Dermis microvascular lymphatic vessel endothelial cell (primary cell): Measurements from ENCODE around the gene RFTN1. TPM values are rescaled to one million over a fixed set of nuclear protein-coding genes. Genes with fewer than 3 reads are reported as not detected.
A peak's percentile ranks its signal among the peaks of the same experiment; 100 is the strongest.
"Not testable (repeated sequence)": the region's sequence is repeated elsewhere in the genome, so short reads cannot be mapped to it uniquely, and the experiment has no call there.

Source experiments
- DNase-seq, 2 donors: peaks; one replicate each; pipeline versions ENCODE4 v3.0.0 to v3.0.0-alpha.2; 2010; ENCODE audit warnings: low read depth in 2 of 2
- total RNA-seq: library from RNA; depleted of rRNA; stranded (reverse); fragments of >200 nt; gene quantifications from 2 replicates; pipeline ENCODE4 v1.2.1, GENCODE V29; 2014

The RFTN1 gene
- total RNA-seq, 1 donor from 2014 or later, result 19.3 TPM

DNA sequence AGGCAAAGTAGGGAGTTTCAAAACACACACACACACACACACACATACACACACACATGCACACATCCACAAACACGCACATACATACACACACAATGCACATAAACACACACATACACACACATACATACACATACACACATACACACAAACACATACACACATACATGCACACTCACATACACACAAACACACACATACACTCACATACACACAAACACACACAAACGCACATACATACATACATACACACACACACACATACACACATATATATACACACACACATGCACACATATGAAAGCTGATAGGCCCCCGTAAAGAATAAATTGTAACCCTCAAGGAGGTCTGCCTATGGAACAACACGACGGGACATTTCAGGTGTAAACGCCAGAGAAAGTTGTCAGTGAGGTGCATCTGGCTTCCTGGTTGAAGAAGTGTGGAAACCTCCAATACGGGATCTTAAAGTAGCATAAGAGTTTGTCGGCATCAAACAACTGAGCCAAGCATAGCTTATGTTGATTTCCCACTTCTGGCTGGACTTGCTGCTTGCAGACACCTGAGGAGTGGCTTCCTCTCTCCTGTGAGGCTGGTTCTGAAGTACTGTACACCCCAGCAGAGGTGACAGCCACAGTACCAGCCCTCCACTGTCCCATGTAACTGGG, 5.8 kb downstream of the RFTN1 start:
- DNase-seq, result no peak

DNA sequence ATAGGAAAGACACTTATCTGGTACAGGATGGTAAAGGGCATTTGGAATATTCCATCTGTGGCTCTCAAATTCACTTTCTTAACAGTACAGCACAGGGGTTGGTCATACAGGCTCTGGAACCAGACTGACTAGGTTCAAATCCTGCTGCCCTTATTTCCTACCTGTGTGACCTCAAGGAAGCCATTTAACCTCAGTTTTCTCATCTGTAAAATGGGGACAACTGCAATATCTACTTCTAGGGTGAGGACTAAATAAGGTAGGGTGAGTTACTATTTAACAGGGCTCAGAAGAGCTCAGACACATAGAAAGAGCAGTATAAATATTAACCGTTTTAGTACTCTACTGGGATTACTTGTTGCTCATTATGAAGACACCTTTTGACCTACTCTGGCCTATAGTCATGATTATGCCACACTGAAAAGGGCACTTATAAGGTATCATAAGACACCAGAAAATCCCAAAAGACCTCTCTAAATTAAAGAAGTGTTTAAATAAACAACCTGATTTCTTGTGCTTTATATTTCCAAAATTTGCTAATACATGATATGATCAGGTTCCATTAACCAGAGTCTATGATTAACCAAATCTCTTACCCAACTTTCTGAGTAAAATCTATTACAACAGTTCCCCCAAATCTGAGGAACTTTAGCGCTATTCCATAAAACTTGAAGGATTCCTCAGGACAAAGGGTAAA, 6.5 kb downstream of the RFTN1 start:
- DNase-seq, result no peak

DNA sequence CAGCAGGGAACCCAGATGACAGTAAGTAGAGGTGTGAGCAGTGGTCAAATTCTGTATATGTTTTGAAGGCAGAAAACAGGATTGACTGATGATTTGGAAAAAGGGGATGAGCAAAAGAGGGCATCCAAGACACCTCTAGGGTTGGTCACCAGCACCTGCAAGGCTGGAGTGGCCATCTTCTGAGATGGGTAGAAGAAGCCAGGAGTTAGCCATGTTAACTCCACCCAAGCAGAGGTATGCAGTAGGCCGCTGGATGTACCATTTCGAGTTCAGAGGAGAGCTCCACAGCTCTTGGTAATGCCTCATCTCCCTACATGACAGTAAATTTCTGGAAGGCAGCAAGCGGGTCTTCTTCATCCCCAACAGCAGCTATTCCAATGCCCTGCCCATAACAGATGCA, 7.0 kb downstream of the RFTN1 start:
- no peak for DNase-seq

DNA sequence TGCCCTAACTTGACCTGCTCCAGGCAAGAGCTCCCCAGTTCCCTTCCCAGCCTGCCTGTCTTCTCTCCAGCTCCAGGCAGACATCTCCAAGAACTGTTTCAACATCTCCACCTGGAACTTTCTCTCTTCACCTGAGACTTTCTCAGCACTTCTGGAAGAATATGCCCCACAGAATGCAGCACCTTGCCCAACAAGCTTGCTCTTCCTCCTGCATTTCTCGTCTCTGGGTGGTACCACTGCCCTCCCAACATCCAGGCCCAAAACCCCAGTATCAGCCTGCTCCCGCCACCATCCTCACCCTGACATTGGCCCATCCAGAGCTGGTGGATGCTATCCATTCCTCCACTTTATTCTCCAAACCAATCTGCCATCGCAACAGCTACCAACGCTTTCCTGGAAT, 8.8 kb downstream of the RFTN1 start:
- no peak for DNase-seq

DNA sequence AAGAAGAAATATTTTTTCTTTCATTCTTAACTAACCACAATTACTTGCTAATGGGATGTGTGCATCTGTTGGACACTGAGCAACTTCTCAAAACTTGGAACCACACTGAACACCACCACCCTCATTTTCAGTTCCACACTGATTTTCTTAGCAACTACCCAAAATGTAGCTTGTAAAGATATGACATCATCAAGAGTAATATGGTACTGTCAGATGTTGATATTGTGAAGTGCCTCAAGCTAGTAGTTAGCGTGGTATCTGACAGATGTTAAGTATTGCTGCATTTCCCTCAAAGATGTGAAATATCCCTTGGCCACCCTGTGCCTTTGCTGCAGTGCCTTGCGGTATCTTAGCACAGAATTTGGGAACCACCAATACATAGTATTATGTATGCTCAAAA, 9.3 kb downstream of the RFTN1 start:
- no peak for DNase-seq

DNA sequence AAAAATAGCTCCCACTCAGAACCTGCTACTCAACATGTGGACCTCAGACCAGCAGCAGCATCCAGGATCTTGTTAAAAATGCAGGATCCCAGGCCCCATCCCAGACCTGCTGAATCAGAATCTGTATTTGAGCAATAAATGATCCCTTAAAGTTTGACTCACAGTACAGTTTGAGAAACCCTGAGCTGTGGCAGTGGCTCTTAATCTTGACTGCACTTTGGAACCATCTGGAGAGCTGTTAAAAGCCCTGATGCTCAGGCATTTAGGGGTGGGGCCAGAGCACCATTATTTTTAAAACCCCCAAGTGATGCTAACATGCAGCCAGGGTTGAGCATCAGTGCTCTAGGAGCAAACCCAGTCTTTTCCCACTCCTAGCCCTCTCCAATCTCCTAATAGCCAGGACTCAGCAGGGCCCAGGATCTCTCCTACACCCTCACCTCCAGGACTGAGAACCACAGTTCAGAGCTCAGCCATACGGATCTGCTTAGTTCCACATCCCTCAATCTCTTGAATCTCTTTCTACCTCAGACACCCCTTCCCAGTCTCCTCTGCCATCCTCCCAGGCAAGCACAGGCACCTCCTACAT, 10.2 kb downstream of the RFTN1 start:
- DNase-seq, result no peak

DNA sequence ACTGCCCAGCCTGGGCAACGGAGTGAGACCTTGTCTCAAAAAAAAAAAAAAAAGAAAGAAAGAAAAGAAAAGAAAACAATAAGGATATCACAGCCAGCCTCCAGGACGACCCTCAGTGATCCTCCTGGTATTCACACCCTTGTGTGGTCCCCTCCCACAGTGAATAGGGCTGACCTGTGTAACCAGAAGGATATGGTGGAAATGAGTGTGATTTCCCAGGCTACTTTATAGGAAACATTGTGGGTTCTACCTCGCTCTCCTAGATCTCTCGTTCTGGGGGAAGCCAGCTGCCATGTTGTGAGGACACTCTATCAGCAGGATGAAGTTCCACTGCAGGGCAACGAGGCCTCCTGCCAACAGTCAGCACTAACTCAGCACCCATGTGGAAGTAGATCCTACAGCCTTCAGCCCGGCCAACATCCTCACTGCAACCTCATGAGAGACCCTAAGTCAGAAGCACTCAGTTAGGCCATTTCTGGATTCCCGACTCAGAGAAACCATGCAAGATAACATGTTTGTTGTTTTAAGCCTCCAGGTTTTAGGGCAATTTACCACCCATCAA, 11.1 kb downstream of the RFTN1 start:
- no peak for DNase-seq

DNA sequence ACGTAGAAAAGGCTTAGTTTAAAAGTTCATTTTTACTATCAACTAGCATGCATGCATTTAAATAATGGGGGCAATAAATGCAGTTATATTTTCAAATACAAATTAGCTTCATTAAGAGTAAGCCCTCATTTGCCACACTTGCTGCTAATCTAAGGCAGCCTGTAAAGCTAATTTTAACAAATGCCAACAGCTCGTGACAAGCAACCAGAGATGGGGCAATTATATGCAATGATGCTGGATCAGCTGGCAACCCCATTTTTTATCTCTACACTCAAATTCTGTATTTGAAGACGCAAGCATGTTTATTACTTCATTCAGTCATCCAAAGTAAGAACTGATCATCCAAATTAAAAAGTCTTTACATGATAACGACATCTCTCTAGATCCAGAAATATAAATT, 12.1 kb downstream of the RFTN1 start:
- DNase-seq, result no peak

DNA sequence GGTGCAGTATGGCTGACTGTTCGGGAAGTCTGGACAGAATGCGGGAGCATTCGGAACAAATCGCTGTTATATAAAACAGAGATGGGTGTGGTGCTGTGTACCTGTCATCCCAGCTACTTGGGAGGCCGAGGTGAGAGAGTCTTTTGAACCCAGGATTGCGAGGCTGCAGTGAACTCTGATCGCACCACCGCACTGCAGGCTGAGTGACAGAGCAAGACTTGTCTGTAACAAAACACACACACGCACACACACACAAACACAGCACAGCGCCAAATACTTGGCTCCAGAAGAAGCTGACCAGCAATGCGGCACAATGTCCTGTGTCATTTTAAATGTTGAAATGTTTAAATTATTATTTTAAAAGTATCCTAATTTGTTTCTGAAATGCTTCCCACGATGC, 12.6 kb downstream of the RFTN1 start:
- DNase-seq, result no peak

DNA sequence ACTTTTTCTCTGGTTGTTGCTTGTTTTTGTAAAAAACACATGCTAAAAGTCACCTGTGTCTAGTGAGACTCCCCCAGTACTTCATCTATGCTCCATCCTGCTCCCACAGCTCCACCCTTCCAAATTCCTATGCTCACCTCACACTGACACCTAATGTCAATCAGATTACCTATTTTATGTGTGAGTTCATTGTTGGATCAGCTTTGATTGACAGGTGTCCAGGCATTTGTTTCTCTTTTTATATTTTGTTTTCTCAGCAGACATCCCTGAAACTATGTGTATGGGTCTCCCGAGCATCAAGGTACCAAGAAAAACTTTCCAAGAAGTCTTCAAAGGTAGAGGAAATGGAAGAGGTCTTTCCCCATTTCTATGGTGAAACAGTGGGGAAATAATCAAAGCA, 13.4 kb downstream of the RFTN1 start:
- no peak for DNase-seq

DNA sequence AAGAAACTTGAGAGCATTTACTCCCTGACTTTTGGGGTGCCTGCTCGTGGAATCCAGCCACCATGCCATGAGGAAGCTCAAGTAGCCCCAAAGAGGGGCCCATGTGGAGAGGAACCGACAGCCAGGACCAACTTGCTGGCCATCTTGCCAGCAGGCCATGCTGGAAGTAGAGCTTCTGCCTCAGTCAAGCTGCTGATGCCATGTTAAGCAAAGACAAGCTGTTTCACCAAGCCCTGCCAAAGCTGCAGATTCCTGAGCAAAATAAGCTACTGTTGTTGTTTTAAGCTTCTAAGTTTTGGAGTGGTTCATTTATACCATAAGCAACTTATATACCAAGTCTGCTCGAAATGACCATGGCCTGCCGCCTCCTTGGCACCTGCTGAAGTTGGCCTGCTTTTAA, 14.1 kb downstream of the RFTN1 start:
- DNase-seq, result no peak

DNA sequence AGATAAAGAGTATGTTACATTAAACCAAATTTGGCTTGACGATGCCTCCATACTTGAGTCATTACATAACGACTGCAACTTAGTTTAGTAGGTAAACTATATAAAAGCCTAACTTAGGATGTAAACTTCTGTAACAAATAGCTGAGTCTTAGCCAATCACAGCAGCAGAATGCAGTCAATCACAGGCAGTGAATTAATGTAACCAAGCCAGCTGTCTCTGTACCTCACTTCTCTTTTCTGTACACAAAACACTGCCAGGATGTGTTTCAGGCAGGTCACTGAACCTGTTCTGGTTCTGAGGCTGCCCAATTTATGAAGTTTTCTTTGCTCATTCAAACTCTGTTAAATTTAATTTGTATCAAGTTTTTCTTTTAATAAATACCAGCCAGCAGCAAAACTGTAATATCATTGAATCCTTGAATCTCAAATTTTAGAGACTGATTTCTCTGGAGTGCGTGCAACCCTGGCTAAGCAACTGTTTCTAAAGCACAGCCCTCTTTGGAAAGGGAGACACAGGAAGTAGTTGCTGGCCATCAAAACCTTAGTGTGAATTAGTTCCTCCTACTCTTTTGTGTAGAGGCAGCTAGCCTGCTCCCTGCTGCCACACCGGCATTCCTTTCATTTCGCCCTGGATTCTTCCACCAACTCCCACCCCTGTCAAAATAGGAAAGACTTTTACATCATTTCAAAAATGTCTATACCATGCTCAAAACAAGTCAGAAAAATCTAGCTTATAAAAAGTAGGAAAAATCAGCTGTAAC, 15.2 kb downstream of the RFTN1 start:
- DNase-seq, result no peak

DNA sequence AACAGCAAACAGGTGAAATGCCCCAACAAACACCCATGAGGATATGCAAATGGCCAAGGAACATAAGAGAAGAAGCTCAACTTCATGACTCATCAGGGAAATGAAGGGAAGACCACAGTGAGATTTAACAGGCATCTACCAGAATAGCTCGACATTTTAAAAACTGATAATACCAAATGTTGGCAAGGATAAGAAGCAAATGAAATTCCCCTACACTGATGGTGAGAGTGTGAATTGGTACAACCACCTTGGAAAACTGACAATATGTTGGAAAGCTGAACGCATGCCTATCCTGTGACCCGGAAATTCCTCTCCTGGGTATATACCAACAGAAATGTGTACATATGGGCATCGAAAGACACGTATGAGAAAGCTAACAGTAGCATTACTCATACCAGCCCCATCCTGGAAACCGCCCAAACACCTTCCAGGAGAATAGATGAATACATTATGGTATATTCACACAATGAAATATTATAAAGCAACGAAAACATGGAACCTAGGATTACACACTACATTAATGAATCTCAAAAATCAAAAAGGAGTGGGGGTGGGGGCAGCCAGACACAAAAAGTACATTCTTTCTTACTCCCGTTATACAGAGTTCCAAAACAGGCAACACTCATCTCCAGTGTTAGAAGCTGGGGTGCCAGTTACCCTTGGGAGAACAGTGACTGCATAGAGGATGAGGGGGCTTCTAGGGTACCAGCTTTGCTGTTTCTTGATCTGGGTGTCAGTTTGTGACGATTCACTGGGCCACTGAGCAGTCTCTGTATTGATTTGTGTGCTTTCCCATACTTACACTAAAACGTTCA, 16.9 kb downstream of the RFTN1 start:
- DNase-seq, result no peak

DNA sequence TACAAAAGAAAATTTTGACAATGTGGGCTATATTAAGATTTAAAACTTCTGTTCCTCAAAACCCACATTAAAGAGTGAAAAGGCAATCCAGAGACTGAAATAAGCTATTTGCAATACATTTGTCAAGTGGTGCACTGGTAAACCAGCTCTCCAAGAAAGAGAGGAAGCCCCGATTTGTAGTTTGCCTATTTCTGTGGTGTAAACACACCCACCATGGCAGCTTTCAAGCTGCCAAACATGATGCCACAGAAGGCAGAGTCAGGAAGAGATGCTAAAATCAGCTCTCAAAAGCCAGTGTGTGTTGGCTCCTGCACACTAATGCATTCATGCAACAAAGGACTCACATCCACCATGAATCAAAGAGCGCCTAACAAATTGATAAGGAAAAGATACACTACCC, 17.5 kb downstream of the RFTN1 start:
- no peak for DNase-seq

DNA sequence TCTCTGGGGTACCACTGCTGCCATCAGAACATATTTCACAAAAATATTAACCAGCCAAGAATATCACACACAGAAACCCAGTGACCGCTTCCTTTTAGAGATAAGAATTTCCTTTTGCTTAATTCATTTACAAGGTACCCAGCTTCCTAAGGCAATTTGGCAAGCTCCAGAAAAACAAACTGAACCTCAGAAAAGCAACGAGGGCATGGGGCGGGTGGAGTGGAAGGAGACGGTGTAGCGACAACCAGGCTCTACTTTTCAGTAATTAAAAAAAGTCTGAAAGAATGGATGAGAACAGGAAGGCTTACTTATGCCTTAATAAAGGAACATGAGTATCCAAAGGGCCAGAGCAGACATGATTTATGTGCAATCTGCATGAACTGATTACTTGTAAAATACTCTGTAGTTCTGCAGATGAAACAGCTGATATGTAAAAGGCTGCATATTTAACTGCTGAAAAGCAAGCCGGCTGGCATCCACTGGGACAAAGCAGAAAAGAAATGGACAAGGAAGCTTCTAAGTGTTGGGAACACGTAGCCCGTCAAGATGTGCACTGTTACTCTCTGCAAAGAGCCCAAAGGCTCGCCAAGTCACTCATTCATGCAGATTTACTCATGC, 18.6 kb downstream of the RFTN1 start:
- DNase-seq, result peak in 1 of 2 donors; percentile 44

DNA sequence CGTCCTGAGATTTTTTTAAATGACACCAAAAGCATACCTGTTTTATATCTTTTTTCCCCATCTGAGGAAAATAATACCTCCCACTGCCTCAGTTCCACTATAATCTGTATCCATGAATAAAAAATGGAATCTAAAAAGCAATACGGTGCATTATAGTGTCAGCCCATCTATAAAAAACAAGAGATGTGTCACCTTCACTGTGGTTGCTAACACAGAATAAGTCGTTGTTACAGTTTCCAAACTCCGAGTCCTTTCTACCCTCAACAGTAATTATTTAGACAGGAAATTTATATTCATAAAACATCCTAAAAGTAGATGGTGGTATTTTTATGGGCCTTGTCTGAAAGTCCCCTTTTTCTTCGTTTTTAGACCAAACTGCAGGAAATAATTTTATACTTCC, 19.4 kb downstream of the RFTN1 start:
- no peak for DNase-seq

DNA sequence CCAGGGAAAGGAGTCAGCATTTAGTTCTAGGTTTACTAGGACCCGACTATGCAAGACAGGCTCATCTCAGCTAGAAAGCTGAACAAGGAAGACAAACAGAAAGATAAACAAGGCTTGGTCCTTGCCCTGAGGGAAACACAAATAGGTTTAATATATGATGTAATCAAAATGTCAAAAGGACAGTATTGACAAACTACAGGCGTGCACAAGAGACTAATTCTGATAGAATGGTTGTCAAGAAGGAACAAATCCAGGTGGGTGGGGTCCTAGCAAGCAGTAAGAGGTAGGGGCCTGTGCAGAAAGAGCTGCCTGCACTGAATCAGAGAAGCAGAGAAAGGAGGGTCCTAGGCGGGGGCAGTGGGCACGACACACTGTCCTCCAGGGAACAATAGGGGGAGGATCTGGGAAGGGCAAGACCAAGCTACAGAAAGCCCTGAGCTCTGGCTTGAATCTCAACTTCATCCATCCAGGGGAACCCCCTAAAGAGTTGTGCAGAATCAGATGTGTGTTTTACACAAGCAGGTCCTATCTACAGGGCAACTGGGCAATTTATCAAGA, 23.4 kb downstream of the RFTN1 start:
- no peak for DNase-seq

DNA sequence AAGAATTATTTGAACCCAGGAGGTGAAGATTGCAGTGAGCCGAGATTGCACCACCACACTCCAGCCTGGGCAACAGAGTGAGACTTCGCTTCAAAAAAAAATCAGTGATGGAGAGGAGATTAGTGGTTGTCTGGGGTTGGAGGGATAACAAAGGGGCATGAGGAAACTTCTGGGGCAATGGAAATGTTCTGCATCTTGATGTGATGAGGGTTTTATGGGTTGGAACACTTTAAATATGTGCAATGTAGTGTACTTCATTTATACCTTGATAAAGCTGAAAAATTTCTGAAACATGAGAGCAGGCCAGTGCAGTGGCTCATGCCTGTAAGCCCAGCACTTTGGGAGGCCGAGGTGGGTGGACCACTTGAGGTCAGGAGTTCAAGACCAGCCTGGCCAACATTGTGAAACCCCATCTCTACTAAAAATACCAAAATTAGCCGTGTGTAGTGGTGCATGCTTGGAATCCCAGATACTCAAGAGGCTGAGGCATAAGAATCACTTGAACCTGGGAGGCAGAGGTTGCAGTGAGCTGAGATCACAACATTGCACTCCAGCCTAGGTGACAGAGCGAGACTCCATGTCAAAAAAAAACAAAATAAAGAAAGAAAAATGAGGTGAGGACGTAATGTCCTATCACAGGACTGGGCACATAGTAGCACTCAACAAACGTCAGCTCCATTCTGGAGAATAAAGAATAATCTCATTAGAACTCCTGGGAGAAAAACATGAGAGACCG, 24.0 kb downstream of the RFTN1 start:
- DNase-seq, result not testable (repeated sequence)

DNA sequence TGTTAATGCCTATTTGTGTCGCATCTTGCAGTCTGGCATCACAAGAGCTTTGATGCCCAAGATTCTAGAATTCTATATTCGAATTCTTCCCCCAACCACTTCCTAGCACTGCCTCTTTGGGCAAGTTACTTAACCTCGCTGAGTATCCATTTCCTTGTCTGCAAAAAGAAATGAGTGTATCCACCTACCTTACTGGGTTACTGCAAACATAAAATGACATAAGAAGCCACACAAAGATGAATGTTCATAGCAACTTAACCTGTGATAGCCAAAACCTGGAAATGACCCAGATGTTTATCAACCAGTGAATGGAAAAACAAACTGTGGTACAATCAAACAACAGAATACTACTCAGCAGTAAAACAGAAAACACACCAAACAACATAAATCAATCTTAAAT, 24.9 kb downstream of the RFTN1 start:
- DNase-seq, result no peak
